ENCODE measurements around the gene RASGRP1.

DNA sequence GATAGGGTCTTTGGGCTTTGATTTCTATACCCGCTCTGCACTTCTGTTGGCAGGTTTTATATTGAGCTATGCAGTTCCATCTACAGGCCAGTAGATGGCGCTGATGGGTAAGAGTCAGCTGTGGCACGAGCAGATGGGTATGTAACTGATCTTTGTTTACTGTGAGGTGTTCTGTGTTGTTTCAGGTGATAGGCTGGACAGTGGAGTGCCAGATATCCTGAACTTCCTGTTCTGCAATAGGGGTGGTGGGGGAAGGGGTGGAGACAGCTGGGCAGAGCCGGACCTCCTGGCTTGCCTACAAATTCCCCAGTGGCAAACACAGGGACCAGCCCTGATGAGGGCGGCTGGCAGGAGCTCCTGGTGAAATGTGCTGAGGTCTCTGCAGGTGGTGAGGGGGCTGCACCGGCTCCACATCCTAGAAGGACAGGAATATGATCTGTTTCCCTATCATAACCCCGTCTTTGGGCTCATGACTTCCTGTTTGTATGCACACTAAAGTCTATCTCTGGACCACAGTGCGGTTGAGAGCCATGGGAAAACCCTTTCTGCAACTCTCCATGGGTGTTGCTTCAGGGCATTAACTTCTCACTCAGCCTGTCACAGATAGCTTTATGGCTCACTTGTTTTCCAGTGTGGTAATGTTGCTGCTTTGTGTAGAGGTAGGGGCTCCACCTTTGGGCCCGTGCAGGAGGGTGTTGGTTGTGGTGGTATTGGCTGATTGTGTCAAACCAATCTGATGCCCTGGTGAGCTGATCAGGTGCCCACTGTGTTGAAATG lies 124.1 kb downstream of the RASGRP1 start:
- no peak for TF ChIP-seq CTBP1 (IDR thresholded peaks at IDR 0.05; ENCODE audit: borderline replicate concordance)
- no peak for TF ChIP-seq FOXM1 (IDR thresholded peaks at IDR 0.05; ENCODE audit: borderline replicate concordance)
- no peak for TF ChIP-seq ELF4 (IDR thresholded peaks at IDR 0.05)
- no peak for TF ChIP-seq SP1 (IDR thresholded peaks at IDR 0.05)
- no peak for TF ChIP-seq L3MBTL2 (conservative IDR thresholded peaks at IDR 0.05)
- TF ChIP-seq SUZ12 (IDR thresholded peaks at IDR 0.05) = no peak
- no peak for TF ChIP-seq HDGF (IDR thresholded peaks at IDR 0.05; ENCODE audit: borderline replicate concordance)
- no peak for TF ChIP-seq TARDBP (IDR thresholded peaks at IDR 0.05)
- no peak for TF ChIP-seq NFRKB (IDR thresholded peaks at IDR 0.05)
- TF ChIP-seq FOXA1 (IDR thresholded peaks at IDR 0.05) = no peak
- TF ChIP-seq FOXK2 (IDR thresholded peaks at IDR 0.05) = no peak
- TF ChIP-seq ZNF384 (IDR thresholded peaks at IDR 0.05) = no peak
